GM10266 (cell line): ENCODE data around the gene AP2A2.

Source experiments
- DNase-seq: peaks from one replicate; pipeline ENCODE4 v3.0.0; 2012; ENCODE audit errors: extremely low spot score
- CTCF ChIP-seq: IDR thresholded peaks from 2 replicates; pipeline ENCODE4 v1.5.1; 2012; ENCODE audit warnings: mild to moderate bottlenecking, low read depth; ENCODE audit not compliant: control insufficient read depth, insufficient read depth; ENCODE audit errors: missing control alignments

The AP2A2 gene

GRCh38 chr11:962688-963087, 37.0 kb downstream of the AP2A2 start:
- no peak for DNase-seq
- TF ChIP-seq CTCF = no peak

- no peak for TF ChIP-seq CTCF
- DNase-seq = no peak
Observed at GRCh38 chr11:963852-964251, 38.2 kb downstream of the AP2A2 start.

GRCh38 chr11:965206-965775, 39.6 kb downstream of the AP2A2 start:
- no peak for TF ChIP-seq CTCF
- no peak for DNase-seq

GRCh38 chr11:967995-968751, 42.5 kb downstream of the AP2A2 start:
- no peak for TF ChIP-seq CTCF
- DNase-seq = no peak

- no peak for DNase-seq
- TF ChIP-seq CTCF = no peak
Observed at GRCh38 chr11:968822-969221, 43.2 kb downstream of the AP2A2 start.

- DNase-seq = no peak
- TF ChIP-seq CTCF = no peak
Observed at GRCh38 chr11:969651-970205, 44.1 kb downstream of the AP2A2 start.

GRCh38 chr11:970319-970871, 44.7 kb downstream of the AP2A2 start:
- no peak for DNase-seq
- no peak for TF ChIP-seq CTCF
